Epithelial cell of prostate (primary cell): ENCODE data around the gene SGCA.

Experiments
- DNase-seq: peaks from one replicate; pipeline ENCODE4 v3.0.0-alpha.2; 2011; ENCODE audit warnings: low read depth, low spot score
- H3K27ac ChIP-seq: fragments of 450-650 bp; 2 replicates; pipeline ENCODE4 v1.5.1; 2017; ENCODE audit warnings: mild to moderate bottlenecking

The SGCA gene

DNA sequence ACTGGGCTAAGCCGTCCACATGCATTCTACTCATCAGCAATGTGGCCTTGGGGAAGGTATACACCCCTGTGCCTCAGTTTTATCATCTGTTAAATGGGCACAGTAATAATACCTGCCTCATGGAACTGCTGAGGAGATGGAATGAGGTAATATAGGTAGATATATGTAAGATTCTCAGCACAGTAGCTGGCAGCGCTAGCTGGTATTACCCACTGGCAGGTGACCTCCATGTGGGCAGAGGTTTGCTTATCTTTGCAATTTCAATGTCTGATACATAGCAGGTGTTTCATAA is 1.2 kb upstream of the SGCA start:
- no peak for DNase-seq
- H3K27ac ChIP-seq, result no peak overlapping the region

- H3K27ac ChIP-seq, result no peak overlapping the region
- DNase-seq, result no peak
Observed at GRCh38 chr17:50165066-50165465, 739 bp upstream of the SGCA start.

- DNase-seq, result no peak
- H3K27ac ChIP-seq, result no peak overlapping the region
Observed at GRCh38 chr17:50165466-50165865, 339 bp upstream of the SGCA start.

- no peak overlapping the region for H3K27ac ChIP-seq
- no peak for DNase-seq
Observed at GRCh38 chr17:50166518-50167181, 845 bp downstream of the SGCA start.

- no peak for DNase-seq
- H3K27ac ChIP-seq, result no peak overlapping the region
Observed at GRCh38 chr17:50167371-50167770, 1.6 kb downstream of the SGCA start.

- no peak overlapping the region for H3K27ac ChIP-seq
- DNase-seq, result no peak
Observed at GRCh38 chr17:50168319-50168718, 2.5 kb downstream of the SGCA start.

- DNase-seq, result no peak
- H3K27ac ChIP-seq, result no peak overlapping the region
Observed at GRCh38 chr17:50169121-50169764, 3.4 kb downstream of the SGCA start.

DNA sequence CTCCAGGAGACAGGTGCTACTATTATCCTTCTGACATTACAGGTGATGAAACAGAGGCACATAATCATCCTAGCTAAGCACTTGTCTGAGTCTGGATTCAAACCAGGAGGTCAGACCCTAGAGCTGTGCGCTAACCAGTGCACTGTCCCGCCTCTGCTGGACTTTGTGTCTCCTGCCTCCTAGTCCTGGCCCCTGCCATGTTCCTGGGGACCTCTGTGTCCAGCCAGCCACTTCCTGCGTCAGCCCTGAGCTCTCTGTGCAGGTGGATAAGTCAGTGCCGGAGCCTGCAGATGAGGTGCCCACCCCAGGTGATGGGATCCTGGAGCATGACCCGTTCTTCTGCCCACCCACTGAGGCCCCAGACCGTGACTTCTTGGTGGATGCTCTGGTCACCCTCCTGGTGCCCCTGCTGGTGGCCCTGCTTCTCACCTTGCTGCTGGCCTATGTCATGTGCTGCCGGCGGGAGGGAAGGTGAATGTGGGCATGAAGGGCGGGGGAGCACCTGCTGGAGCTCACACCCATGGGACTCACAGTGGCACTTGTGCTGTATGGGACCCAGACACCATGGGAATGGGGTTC is 4.2 kb downstream of the SGCA start:
- no peak overlapping the region for H3K27ac ChIP-seq
- DNase-seq, result no peak

DNA sequence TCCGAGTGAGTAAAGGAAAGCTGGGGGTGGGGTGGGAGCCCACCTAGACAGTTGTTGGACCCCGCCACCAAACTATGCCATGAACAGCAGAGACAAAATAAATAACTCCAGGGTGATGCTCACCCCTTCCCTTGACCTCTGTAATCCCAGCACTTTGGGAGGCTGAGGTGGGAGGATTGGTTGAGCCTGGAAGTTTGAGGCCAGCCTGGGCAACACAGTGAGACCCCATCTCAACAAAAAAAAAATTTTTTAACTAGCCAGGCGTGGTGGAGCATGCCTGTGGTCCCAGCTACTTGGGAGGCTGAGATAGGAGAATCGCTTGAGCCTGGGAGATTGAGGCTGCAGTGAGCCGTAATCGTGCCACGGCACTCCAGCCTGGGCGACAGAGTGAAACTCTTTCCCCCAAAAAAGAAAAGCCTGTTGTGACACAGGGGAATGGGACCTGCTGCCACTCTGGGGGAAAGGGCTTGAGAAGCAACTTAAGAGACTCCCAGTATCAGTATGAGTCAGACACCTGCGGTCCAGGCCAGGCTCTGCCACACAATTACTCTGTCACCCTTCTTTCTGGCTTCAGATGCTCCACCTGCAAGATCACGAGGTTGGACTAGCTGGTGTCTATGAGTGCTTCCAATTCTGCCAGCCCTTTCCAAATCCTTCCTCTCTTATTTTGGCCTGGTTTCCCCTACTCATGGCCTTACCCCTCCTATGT is 5.0 kb downstream of the SGCA start:
- no peak overlapping the region for H3K27ac ChIP-seq
- no peak for DNase-seq

DNA sequence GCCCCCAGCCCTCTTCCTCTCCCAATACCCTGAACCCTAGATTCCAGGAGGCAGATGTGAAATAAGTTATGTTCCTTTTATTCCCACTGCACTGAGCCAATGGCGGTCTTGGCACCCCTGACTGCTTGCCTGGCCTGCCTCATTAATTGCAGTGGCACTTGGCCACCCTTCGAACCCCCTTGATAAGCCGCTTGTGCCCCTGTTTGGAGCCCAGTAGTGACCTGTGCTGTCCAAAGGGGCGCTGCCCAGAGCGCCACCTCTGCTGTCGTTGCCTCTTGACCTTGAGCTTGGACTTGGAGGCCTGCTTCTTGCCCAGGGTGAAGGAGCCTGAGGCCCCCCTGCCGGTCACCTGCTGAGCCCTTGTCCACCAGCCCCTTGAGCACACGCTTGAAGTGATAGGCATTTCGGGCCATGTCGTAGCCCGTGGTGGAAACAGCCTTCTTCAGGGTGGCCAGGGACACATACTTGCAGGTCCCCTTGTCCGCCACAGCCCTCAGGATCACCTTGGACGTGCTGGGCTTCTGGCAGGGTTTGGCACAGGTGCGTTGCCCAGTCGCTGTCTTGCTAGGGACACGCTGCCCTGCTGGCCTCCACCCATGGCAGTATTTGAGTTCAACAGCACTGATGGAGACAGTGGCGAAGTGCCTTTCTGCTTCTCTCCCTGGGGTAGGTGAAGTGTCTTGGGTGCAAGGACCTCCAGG is 5.7 kb downstream of the SGCA start:
- no peak overlapping the region for H3K27ac ChIP-seq
- DNase-seq, result no peak

- DNase-seq, result no peak
- no peak overlapping the region for H3K27ac ChIP-seq
Observed at GRCh38 chr17:50172130-50172529, 6.3 kb downstream of the SGCA start.

GRCh38 chr17:50172936-50173334 is 7.1 kb downstream of the SGCA start:
- no peak overlapping the region for H3K27ac ChIP-seq
- no peak for DNase-seq

GRCh38 chr17:50173335-50173941 is 7.6 kb downstream of the SGCA start:
- no peak overlapping the region for H3K27ac ChIP-seq
- DNase-seq, result no peak

- H3K27ac ChIP-seq, result no peak overlapping the region
- no peak for DNase-seq
Observed at GRCh38 chr17:50174444-50174843, 8.6 kb downstream of the SGCA start.

- no peak for DNase-seq
- no peak overlapping the region for H3K27ac ChIP-seq
Observed at GRCh38 chr17:50175035-50175807, 9.4 kb downstream of the SGCA start.

DNA sequence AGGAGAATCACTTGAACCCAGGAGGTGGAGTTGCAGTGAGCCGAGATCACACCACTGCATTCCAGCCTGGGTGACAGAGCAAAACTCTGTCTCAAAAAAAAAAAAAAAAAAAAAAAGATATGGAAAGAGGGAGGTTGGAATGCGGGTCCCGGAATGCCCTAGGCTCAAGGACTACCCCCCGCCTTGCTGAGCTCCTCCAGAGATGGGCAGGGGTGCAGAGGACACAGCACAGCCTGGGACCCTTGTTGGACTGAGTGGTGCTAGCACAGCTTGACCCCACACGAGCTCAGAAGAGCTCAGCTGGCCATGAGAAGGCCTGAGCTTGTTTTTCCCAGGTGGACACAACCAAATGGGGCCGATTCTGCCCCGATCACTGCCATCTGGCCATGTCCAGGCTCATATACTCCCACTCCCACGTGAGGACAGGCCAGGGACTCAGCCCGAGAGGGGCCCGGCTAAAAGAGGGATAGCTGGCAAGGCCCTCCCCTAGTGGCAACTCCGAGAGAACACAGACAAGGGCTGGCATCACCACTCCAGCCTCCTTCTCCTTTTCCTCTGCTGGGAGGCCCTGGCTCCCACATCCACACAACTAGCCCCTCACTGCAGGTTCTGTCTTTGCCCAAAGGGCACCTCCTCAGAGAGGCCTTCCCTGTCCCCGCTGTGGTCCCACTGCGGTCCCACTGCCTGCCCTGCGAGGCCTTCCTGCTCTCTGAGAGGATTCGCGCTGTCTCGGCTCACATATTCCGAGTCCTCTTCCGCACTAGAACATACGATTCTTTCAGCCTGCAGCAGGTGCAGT is 11.0 kb downstream of the SGCA start:
- H3K27ac ChIP-seq, result peak overlapping the region; percentile 79
- DNase-seq, result no peak

DNA sequence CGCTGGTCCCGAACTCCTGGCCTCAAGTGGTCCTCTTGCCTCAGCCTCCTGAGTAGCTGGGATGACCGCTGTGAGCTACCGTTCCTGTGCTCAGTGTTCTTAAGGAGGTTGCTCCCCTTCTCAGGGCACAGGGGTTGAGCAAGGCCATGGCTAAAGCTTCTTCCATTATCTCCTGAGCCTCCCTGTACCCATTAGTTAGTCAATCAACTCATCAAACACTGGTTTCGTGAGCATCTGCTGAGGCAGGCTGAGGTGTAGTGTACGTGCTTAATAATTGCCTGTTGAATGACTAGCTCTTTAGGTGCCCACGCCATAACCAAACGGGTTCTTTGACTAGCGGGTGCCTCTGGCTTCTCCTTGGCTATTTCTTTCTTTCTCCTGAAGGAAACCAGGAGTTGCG is 11.7 kb downstream of the SGCA start:
- H3K27ac ChIP-seq, result peak overlapping the region; percentile 79
- no peak for DNase-seq

DNA sequence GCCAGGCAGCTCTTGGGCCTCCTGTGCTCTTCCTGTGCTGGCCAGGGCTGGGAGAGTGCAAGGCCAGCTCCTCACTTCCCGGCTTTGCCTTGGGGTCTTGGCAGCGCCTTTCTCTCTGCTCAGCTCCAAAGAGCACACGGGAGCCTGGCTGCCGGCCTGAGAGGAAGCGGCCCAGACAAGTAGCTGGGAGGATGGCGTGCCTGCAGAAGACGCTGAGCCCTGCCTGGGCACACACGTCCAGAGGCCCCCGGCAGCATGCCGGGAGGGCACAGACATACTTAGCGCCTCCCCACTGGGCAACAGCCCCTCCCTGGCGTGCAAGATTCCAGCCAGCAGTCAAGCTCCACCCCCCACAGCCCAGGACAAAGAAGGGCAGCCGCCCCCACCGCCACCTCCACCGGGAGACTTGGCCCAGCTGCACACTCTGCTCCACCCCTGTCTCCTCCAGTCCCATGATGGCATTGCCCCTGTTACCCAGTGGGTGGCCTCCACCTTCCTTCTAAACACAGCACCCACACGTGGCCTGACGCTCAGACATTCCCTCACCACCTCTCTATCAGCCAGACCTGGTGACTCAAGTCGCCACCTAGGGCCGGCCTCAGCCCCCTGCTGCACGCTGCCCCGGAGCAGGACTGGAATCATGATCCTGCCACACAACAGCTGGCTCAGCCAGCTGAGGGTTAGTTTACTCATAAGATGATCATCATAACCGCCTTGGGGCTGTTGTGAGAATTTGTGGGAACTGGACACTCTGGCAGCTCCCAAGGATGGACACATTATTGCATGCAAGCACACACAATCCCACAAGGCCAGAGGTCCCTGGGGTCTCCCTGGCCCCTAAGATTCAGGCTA is 12.4 kb downstream of the SGCA start:
- H3K27ac ChIP-seq, result peak overlapping the region; percentile 79
- peak; percentile 97 for DNase-seq
